Liver (tissue), 9 donors: ENCODE data around the gene CPSF4. TPM values are rescaled to one million over a fixed set of nuclear protein-coding genes. Genes with fewer than 3 reads are reported as not detected.
A peak's percentile ranks its signal among the peaks of the same experiment; 100 is the strongest.

Experiments
- DNase-seq: peaks from one replicate; pipeline ENCODE4 v3.0.0-alpha.2; 2017; ENCODE audit warnings: low spot score
- H3K27ac ChIP-seq, 2 donors: one replicate each; pipeline ENCODE4 v1.7.0; 2013; ENCODE audit warnings: inconsistent platforms in 2 of 2, low read length in 2 of 2, control low read depth in 1 of 2, low read depth in 1 of 2, mild to moderate bottlenecking in 1 of 2
- H3K27me3 ChIP-seq, 4 donors: one replicate each; pipeline versions ENCODE4 v1.6.1 to v1.7.0; 2013; ENCODE audit warnings: low read length in 3 of 4, inconsistent platforms in 1 of 4, mild to moderate bottlenecking in 1 of 4, moderate library complexity in 1 of 4; ENCODE audit not compliant: control insufficient read depth in 4 of 4, insufficient read depth in 4 of 4
- H3K36me3 ChIP-seq, 4 donors: one replicate each; pipeline versions ENCODE4 v1.6.1 to v1.7.0; 2013; ENCODE audit warnings: low read length in 3 of 4, mild to moderate bottlenecking in 3 of 4, low read depth in 1 of 4, moderate library complexity in 1 of 4; ENCODE audit not compliant: control insufficient read depth in 4 of 4, insufficient read depth in 3 of 4
- H3K4me1 ChIP-seq, 4 donors: one replicate each; pipeline versions ENCODE4 v1.6.1 to v1.7.0; 2013; ENCODE audit warnings: low read length in 3 of 4, mild to moderate bottlenecking in 3 of 4, moderate library complexity in 1 of 4; ENCODE audit not compliant: control insufficient read depth in 4 of 4, insufficient read depth in 4 of 4
- H3K4me3 ChIP-seq, 3 donors: one replicate each; pipeline versions ENCODE4 v1.6.1 to v1.7.0; 2013; ENCODE audit warnings: low read length in 3 of 3, control low read depth in 1 of 3, low read depth in 1 of 3, mild to moderate bottlenecking in 1 of 3
- H3K9ac ChIP-seq, 2 donors: one replicate each; pipeline ENCODE4 v1.7.0; 2013; ENCODE audit warnings: low read length in 2 of 2, mild to moderate bottlenecking in 2 of 2, moderate library complexity in 2 of 2, control low read depth in 1 of 2, low read depth in 1 of 2
- H3K9me3 ChIP-seq, 4 donors: one replicate each; pipeline versions ENCODE4 v1.6.1 to v1.7.0; 2013; ENCODE audit warnings: low read length in 3 of 4; ENCODE audit not compliant: control insufficient read depth in 4 of 4
- EGR1 ChIP-seq, 2 donors: IDR thresholded peaks; 2 replicates each; pipeline ENCODE4 v1.6.1; 2016 to 2018; ENCODE audit warnings: antibody characterized with exemption in 2 of 2, low read depth in 2 of 2
- FOXA1 ChIP-seq: IDR thresholded peaks from 2 replicates; pipeline ENCODE4 v1.6.1; 2016; ENCODE audit warnings: antibody characterized with exemption
- FOXA2 ChIP-seq: IDR thresholded peaks from 2 replicates; pipeline ENCODE4 v1.6.1; 2016; ENCODE audit warnings: antibody characterized with exemption
- GABPA ChIP-seq, 2 donors: IDR thresholded peaks in 1 of 2; conservative IDR thresholded peaks in 1 of 2; 2 replicates each; pipeline ENCODE4 v1.6.1; 2016; ENCODE audit warnings: antibody characterized with exemption in 2 of 2, mild to moderate bottlenecking in 1 of 2, moderate library complexity in 1 of 2
- HNF4A ChIP-seq, 2 donors: conservative IDR thresholded peaks; 2 replicates each; pipeline ENCODE4 v1.6.1; 2016; ENCODE audit warnings: antibody characterized with exemption in 2 of 2, mild to moderate bottlenecking in 2 of 2
- HNF4G ChIP-seq: IDR thresholded peaks from 2 replicates; pipeline ENCODE4 v1.6.1; 2016; ENCODE audit warnings: antibody characterized with exemption
- JUND ChIP-seq, 2 donors: IDR thresholded peaks; 2 replicates each; pipeline ENCODE4 v1.6.1; 2016; ENCODE audit warnings: antibody characterized with exemption in 2 of 2
- NR2F2 ChIP-seq: IDR thresholded peaks from 2 replicates; pipeline ENCODE4 v1.6.1; 2016; ENCODE audit warnings: antibody characterized with exemption
- RAD21 ChIP-seq, 2 donors: IDR thresholded peaks; 2 replicates each; pipeline ENCODE4 v1.6.1; 2016; ENCODE audit warnings: antibody characterized with exemption in 2 of 2, mild to moderate bottlenecking in 2 of 2
- RXRA ChIP-seq, 2 donors: IDR thresholded peaks; 2 replicates each; pipeline ENCODE4 v1.6.1; 2017 to 2018; ENCODE audit warnings: antibody characterized with exemption in 2 of 2, mild to moderate bottlenecking in 1 of 2
- SP1 ChIP-seq: IDR thresholded peaks from 2 replicates; pipeline ENCODE4 v1.6.1; 2018; ENCODE audit warnings: antibody characterized with exemption, mild to moderate bottlenecking
- TAF1 ChIP-seq: conservative IDR thresholded peaks from 2 replicates; pipeline ENCODE4 v1.6.1; 2016; ENCODE audit warnings: antibody characterized with exemption, mild to moderate bottlenecking
- YY1 ChIP-seq: IDR thresholded peaks from 2 replicates; pipeline ENCODE4 v1.6.1; 2016; ENCODE audit warnings: antibody characterized with exemption, mild to moderate bottlenecking
- WGBS: extraction: QIAGEN DNeasy Blood & Tissue Kit; methylation state at CpG from one replicate; pipeline ENCODE4 v1.1.7; 2013; 5-methylcytosine and 5-hydroxymethylcytosine counted together
- polyA plus RNA-seq, 2 donors: library from polyadenylated mRNA; stranded (reverse) in 1 of 2; unstranded in 1 of 2; fragments of 200-250 nt in 1 of 2; fragments of >200 nt in 1 of 2; fragmentation: Nextera tagmentation in 1 of 2; extraction: Ambion mirVana in 1 of 2; gene quantifications; one replicate each; pipeline versions ENCODE4 v1.2.1 to v1.2.3, GENCODE V29; 2013 to 2015
- total RNA-seq, 2 donors: library from RNA; depleted of rRNA; stranded (reverse); fragments of >200 nt; gene quantifications; one replicate each; pipeline ENCODE4 v1.2.3, GENCODE V29; 2014
- TF ChIP-seq, protein P1 (sequence below): fragments of 150-350 bp; IDR thresholded peaks from 2 replicates; pipeline ENCODE4 v1.5.1; 2017; ENCODE audit warnings: improper control_type of control experiment, low read depth, low read length; ENCODE audit not compliant: missing input control
- TF ChIP-seq, protein P2 (sequence below): IDR thresholded peaks from 2 replicates; pipeline ENCODE4 v1.6.1; 2016; ENCODE audit warnings: antibody characterized with exemption, mild to moderate bottlenecking
- TF ChIP-seq, protein P3 (sequence below): IDR thresholded peaks from 2 replicates; pipeline ENCODE4 v1.6.1; 2016; ENCODE audit warnings: antibody characterized with exemption
- TF ChIP-seq, protein P4 (sequence below): IDR thresholded peaks from 2 replicates; pipeline ENCODE4 v1.6.1; 2016; ENCODE audit warnings: antibody characterized with exemption
- donor health status: healthy.
- donor health status: healthy.
- donor health status: healthy.
- donor health status: healthy.
- donor health status: healthy.

Gene CPSF4
- total and polyA plus RNA-seq, 4 donors, result 7.1 to 15.3 (median 10.5) TPM

DNA sequence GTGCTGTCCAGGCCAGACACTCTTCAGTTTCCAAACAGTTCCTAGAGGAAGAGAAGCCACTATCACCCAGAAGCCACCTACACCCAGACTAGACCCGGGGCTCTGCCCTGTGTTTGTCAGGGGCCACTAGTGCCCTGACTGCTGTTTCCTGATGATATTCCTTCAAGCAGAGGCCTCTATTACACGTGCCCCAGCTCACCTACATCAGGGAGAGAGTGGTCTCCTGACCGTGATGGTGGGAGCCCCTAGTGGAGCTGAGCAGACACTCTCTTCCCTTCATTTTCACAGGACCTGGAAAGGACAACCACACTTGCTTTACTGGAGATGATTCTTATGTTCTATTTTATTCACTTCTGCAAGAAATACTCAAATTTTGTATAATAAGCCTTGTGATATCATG is 52.1 kb downstream of the CPSF4 start:
- peaks cover 12 to 20% (median 15%) of the 10 kb centered on the region in 4 donors for H3K9me3 ChIP-seq
- WGBS, result 76% methylated on average over 3 of the region's 3 CpGs
- H3K36me3 ChIP-seq, result peaks cover 12 to 33% (median 19%) of the 10 kb centered on the region in 4 donors
- no peaks in the 10 kb centered on the region for H3K4me1 ChIP-seq
- no peak overlapping the region for H3K9ac ChIP-seq
- H3K27me3 ChIP-seq, result no peaks in the 10 kb centered on the region
- H3K27ac ChIP-seq, result no peak overlapping the region
- no peak for TF ChIP-seq TAF1
- TF ChIP-seq JUND (IDR thresholded peaks at IDR 0.05), result no peak
- TF ChIP-seq EGR1 (IDR thresholded peaks at IDR 0.05; ENCODE audit: low read depth in 2 of 2), result no peak
- TF ChIP-seq SP1, result no peak
- TF ChIP-seq YY1, result no peak
- TF ChIP-seq, protein P1, sequence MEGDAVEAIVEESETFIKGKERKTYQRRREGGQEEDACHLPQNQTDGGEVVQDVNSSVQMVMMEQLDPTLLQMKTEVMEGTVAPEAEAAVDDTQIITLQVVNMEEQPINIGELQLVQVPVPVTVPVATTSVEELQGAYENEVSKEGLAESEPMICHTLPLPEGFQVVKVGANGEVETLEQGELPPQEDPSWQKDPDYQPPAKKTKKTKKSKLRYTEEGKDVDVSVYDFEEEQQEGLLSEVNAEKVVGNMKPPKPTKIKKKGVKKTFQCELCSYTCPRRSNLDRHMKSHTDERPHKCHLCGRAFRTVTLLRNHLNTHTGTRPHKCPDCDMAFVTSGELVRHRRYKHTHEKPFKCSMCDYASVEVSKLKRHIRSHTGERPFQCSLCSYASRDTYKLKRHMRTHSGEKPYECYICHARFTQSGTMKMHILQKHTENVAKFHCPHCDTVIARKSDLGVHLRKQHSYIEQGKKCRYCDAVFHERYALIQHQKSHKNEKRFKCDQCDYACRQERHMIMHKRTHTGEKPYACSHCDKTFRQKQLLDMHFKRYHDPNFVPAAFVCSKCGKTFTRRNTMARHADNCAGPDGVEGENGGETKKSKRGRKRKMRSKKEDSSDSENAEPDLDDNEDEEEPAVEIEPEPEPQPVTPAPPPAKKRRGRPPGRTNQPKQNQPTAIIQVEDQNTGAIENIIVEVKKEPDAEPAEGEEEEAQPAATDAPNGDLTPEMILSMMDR, result no peak
- TF ChIP-seq NR2F2, result no peak
- TF ChIP-seq, protein P2, sequence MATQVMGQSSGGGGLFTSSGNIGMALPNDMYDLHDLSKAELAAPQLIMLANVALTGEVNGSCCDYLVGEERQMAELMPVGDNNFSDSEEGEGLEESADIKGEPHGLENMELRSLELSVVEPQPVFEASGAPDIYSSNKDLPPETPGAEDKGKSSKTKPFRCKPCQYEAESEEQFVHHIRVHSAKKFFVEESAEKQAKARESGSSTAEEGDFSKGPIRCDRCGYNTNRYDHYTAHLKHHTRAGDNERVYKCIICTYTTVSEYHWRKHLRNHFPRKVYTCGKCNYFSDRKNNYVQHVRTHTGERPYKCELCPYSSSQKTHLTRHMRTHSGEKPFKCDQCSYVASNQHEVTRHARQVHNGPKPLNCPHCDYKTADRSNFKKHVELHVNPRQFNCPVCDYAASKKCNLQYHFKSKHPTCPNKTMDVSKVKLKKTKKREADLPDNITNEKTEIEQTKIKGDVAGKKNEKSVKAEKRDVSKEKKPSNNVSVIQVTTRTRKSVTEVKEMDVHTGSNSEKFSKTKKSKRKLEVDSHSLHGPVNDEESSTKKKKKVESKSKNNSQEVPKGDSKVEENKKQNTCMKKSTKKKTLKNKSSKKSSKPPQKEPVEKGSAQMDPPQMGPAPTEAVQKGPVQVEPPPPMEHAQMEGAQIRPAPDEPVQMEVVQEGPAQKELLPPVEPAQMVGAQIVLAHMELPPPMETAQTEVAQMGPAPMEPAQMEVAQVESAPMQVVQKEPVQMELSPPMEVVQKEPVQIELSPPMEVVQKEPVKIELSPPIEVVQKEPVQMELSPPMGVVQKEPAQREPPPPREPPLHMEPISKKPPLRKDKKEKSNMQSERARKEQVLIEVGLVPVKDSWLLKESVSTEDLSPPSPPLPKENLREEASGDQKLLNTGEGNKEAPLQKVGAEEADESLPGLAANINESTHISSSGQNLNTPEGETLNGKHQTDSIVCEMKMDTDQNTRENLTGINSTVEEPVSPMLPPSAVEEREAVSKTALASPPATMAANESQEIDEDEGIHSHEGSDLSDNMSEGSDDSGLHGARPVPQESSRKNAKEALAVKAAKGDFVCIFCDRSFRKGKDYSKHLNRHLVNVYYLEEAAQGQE, result no peak
- TF ChIP-seq FOXA1, result no peak
- no peak for TF ChIP-seq FOXA2
- TF ChIP-seq, protein P3, sequence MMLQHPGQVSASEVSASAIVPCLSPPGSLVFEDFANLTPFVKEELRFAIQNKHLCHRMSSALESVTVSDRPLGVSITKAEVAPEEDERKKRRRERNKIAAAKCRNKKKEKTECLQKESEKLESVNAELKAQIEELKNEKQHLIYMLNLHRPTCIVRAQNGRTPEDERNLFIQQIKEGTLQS, result no peak
- no peak for TF ChIP-seq RXRA (IDR thresholded peaks at IDR 0.05)
- no peak for TF ChIP-seq RAD21 (IDR thresholded peaks at IDR 0.05)
- H3K4me3 ChIP-seq, result no peak overlapping the region
- DNase-seq, result no peak

DNA sequence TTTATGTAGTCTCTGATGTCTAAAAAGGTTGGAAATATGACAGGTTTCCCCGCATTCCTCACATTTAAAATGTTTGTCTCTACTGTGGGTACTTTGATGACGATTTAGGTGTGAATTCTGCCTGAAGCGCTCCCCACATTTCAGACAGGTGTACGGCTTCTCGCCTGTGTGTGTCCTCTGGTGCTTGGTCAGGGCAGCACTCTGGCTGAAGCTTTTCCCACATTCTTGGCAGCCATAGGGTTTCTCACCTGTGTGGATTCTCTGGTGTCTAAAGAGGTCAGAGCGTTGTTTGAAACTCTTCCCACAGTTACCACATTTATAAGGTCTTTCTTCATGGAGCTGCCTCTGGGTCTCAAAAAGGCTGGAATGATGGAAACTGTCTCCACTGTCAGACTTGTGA is 55.1 kb downstream of the CPSF4 start:
- Histone ChIP-seq H3K27ac (no peak overlapping the region), H3K9me3 (peaks cover 12 to 17% (median 14%) of the 10 kb centered on the region in 4 donors), H3K36me3 (peaks cover 14 to 31% (median 24%) of the 10 kb centered on the region in 4 donors), H3K4me3 (peak overlapping the region in 2 of 3 donors; percentile 2 to 55), H3K4me1 (peaks cover 7 to 13% (median 12%) of the 10 kb centered on the region in 4 donors), H3K27me3 (no peaks in the 10 kb centered on the region), H3K9ac (no peak overlapping the region)
- WGBS, result 98% methylated on average over 6 of the region's 6 CpGs
- no peak for DNase-seq
- TF ChIP-seq TAF1, result no peak
- no peak for TF ChIP-seq NR2F2
- TF ChIP-seq FOXA1, result no peak
- no peak for TF ChIP-seq HNF4G
- TF ChIP-seq FOXA2, result no peak
- TF ChIP-seq JUND (IDR thresholded peaks at IDR 0.05), result no peak
- TF ChIP-seq SP1, result no peak
- no peak for TF ChIP-seq HNF4A (conservative IDR thresholded peaks at IDR 0.05)
- TF ChIP-seq EGR1 (IDR thresholded peaks at IDR 0.05; ENCODE audit: low read depth in 2 of 2), result no peak
- TF ChIP-seq, protein P2, result no peak
- no peak for TF ChIP-seq RXRA (IDR thresholded peaks at IDR 0.05)
- no peak for TF ChIP-seq YY1
- TF ChIP-seq, protein P4, sequence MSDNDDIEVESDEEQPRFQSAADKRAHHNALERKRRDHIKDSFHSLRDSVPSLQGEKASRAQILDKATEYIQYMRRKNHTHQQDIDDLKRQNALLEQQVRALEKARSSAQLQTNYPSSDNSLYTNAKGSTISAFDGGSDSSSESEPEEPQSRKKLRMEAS, result no peak
- TF ChIP-seq GABPA (IDR thresholded peaks at IDR 0.05 in 1 of 2, conservative IDR thresholded peaks at IDR 0.05 in 1 of 2), result no peak
- no peak for TF ChIP-seq RAD21 (IDR thresholded peaks at IDR 0.05)
- TF ChIP-seq, protein P3, result no peak
- TF ChIP-seq, protein P1, result no peak
